Duodenal mucosa (tissue), 2 donors: ENCODE results near the gene DNAJB12.
"Not testable (repeated sequence)": the region's sequence is repeated elsewhere in the genome, so short reads cannot be mapped to it uniquely, and the experiment has no call there.

Experiments
- H3K27ac ChIP-seq: one replicate; pipeline ENCODE4 v1.7.0; 2013; ENCODE audit warnings: low read depth, low read length
- H3K27me3 ChIP-seq, 2 donors: one replicate each; pipeline ENCODE4 v1.7.0; 2013; ENCODE audit warnings: low read length in 2 of 2, control low read depth in 1 of 2; ENCODE audit not compliant: insufficient read depth in 2 of 2, control insufficient read depth in 1 of 2
- H3K36me3 ChIP-seq, 2 donors: one replicate each; pipeline ENCODE4 v1.7.0; 2013; ENCODE audit warnings: low read length in 2 of 2, control low read depth in 1 of 2; ENCODE audit not compliant: insufficient read depth in 2 of 2, control insufficient read depth in 1 of 2
- H3K4me1 ChIP-seq, 2 donors: one replicate each; pipeline ENCODE4 v1.7.0; 2013; ENCODE audit warnings: low read length in 2 of 2, control low read depth in 1 of 2; ENCODE audit not compliant: insufficient read depth in 2 of 2, control insufficient read depth in 1 of 2
- H3K4me3 ChIP-seq, 2 donors: one replicate each; pipeline ENCODE4 v1.7.0; 2013; ENCODE audit warnings: low read length in 2 of 2, low read depth in 1 of 2
- H3K9ac ChIP-seq, 2 donors: one replicate each; pipeline ENCODE4 v1.7.0; 2013; ENCODE audit warnings: low read length in 2 of 2, low read depth in 1 of 2
- H3K9me3 ChIP-seq, 2 donors: one replicate each; pipeline ENCODE4 v1.7.0; 2013; ENCODE audit warnings: low read length in 2 of 2, control low read depth in 1 of 2; ENCODE audit not compliant: control insufficient read depth in 1 of 2

DNAJB12 gene

GRCh38 chr10:72355214-72355555, 466 bp upstream of the DNAJB12 start:
- peak overlapping the region; percentile 98 for H3K27ac ChIP-seq
- peak overlapping the region; percentile 91 to 99 for H3K9ac ChIP-seq
- H3K36me3 ChIP-seq, result peaks cover 3 to 16% of the 10 kb centered on the region in 2 donors
- peaks cover 12 to 20% of the 10 kb centered on the region in 2 donors for H3K4me1 ChIP-seq
- H3K4me3 ChIP-seq, result peak overlapping the region; percentile 88 to 98
- no peaks in the 10 kb centered on the region for H3K27me3 ChIP-seq
- no peaks in the 10 kb centered on the region for H3K9me3 ChIP-seq

GRCh38 chr10:72353965-72354355, 759 bp downstream of the DNAJB12 start:
- no peaks in the 10 kb centered on the region for H3K9me3 ChIP-seq
- no peaks in the 10 kb centered on the region for H3K27me3 ChIP-seq
- H3K4me1 ChIP-seq, result peaks cover 12 to 20% of the 10 kb centered on the region in 2 donors
- peak overlapping the region; percentile 88 to 98 for H3K4me3 ChIP-seq
- peaks cover 12 to 27% of the 10 kb centered on the region in 2 donors for H3K36me3 ChIP-seq
- H3K9ac ChIP-seq, result peak overlapping the region; percentile 91 to 99
- H3K27ac ChIP-seq, result peak overlapping the region; percentile 98

GRCh38 chr10:72353028-72353964, 1.4 kb downstream of the DNAJB12 start:
- peak overlapping the region; percentile 91 to 99 for H3K9ac ChIP-seq
- no peaks in the 10 kb centered on the region for H3K9me3 ChIP-seq
- H3K27ac ChIP-seq, result peak overlapping the region; percentile 98
- peaks cover 12 to 20% of the 10 kb centered on the region in 2 donors for H3K4me1 ChIP-seq
- peak overlapping the region; percentile 88 to 98 for H3K4me3 ChIP-seq
- no peaks in the 10 kb centered on the region for H3K27me3 ChIP-seq
- peaks cover 15 to 34% of the 10 kb centered on the region in 2 donors for H3K36me3 ChIP-seq

GRCh38 chr10:72351479-72351878, 3.2 kb downstream of the DNAJB12 start:
- H3K9ac ChIP-seq, result no peak overlapping the region
- peaks cover 12 to 20% of the 10 kb centered on the region in 2 donors for H3K4me1 ChIP-seq
- no peak overlapping the region for H3K27ac ChIP-seq

GRCh38 chr10:72349438-72349837, 5.3 kb downstream of the DNAJB12 start:
- Histone ChIP-seq H3K4me1 (peaks cover 12 to 17% of the 10 kb centered on the region in 2 donors), H3K9me3 (no peaks in the 10 kb centered on the region), H3K9ac (no peak overlapping the region), H3K4me3 (no peak overlapping the region), H3K27ac (no peak overlapping the region), H3K36me3 (peaks cover 15 to 43% of the 10 kb centered on the region in 2 donors), H3K27me3 (no peaks in the 10 kb centered on the region)

More at GRCh38 chr10:72351479-72351878, 3.2 kb downstream of the DNAJB12 start:
- no peak overlapping the region for H3K4me3 ChIP-seq
- H3K36me3 ChIP-seq, result peaks cover 15 to 39% of the 10 kb centered on the region in 2 donors
- no peaks in the 10 kb centered on the region for H3K27me3 ChIP-seq
- no peaks in the 10 kb centered on the region for H3K9me3 ChIP-seq

DNA sequence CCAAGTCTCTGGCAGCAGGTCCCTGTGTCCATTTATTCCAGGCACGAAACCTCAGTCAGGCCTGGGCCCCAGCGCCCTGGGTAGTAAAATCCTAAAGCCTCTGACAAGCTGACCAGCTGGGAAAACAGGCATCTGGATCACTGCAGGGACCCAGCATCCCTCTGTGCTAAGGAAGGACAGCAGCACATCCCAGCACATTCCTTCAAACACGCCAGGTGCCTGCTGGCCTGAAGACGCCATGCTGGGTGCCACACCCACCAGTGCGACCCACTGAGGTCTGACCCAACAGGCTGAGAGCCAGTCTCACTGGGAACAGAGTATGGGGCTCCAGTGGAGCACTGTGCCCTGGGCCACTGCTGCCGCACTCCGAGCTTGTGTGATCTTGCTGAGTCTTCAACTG, 6.4 kb downstream of the DNAJB12 start:
- Histone ChIP-seq H3K4me3 (no peak overlapping the region), H3K9me3 (no peaks in the 10 kb centered on the region), H3K27ac (no peak overlapping the region), H3K4me1 (peaks cover 6 to 11% of the 10 kb centered on the region in 2 donors), H3K9ac (no peak overlapping the region), H3K36me3 (peaks cover 15 to 53% of the 10 kb centered on the region in 2 donors), H3K27me3 (no peaks in the 10 kb centered on the region)

- not testable (repeated sequence) for H3K27me3 ChIP-seq, H3K9me3 ChIP-seq, H3K4me1 ChIP-seq, H3K27ac ChIP-seq, H3K4me3 ChIP-seq, H3K9ac ChIP-seq
- H3K36me3 ChIP-seq, result peaks cover 16 to 64% of the 10 kb centered on the region in 2 donors
Observed at GRCh38 chr10:72346117-72346516, 8.6 kb downstream of the DNAJB12 start.

- Histone ChIP-seq H3K36me3 (peaks cover 16 to 64% of the 10 kb centered on the region in 2 donors), H3K9ac (no peak overlapping the region), H3K4me3 (no peak overlapping the region), H3K9me3 (no peaks in the 10 kb centered on the region), H3K27ac (no peak overlapping the region), H3K4me1 (peaks cover 0 to 5% of the 10 kb centered on the region in 2 donors), H3K27me3 (no peaks in the 10 kb centered on the region)
Observed at GRCh38 chr10:72344932-72345331, 9.8 kb downstream of the DNAJB12 start.

- peaks cover 9 to 53% of the 10 kb centered on the region in 2 donors for H3K36me3 ChIP-seq
- H3K9me3 ChIP-seq, result no peaks in the 10 kb centered on the region
- H3K27me3 ChIP-seq, result no peaks in the 10 kb centered on the region
- H3K9ac ChIP-seq, result no peak overlapping the region
- no peak overlapping the region for H3K4me3 ChIP-seq
- no peak overlapping the region for H3K27ac ChIP-seq
- peaks cover 0 to 5% of the 10 kb centered on the region in 2 donors for H3K4me1 ChIP-seq
Observed at GRCh38 chr10:72342911-72343310, 11.8 kb downstream of the DNAJB12 start.

- Histone ChIP-seq H3K27ac (no peak overlapping the region), H3K36me3 (peaks cover 26 to 68% of the 10 kb centered on the region in 2 donors), H3K9ac (no peak overlapping the region), H3K4me1 (peaks cover 15 to 18% of the 10 kb centered on the region in 2 donors), H3K4me3 (no peak overlapping the region), H3K9me3 (no peaks in the 10 kb centered on the region), H3K27me3 (no peaks in the 10 kb centered on the region)
Observed at GRCh38 chr10:72340510-72341261, 14.0 kb downstream of the DNAJB12 start.
